CD14-positive monocyte (primary cell): ENCODE measurements around the gene HCST. TPM values are rescaled to one million over a fixed set of nuclear protein-coding genes. Genes with fewer than 3 reads are reported as not detected.

ENCODE experiments used
- DNase-seq, 3 donors: peaks; one replicate each; pipeline ENCODE4 v3.0.0-alpha.2; 2011 to 2022
- H2AFZ ChIP-seq: 2 replicates; pipeline ENCODE4 v1.6.0; 2012; ENCODE audit warnings: mild to moderate bottlenecking, low read depth, low read length, inconsistent platforms; ENCODE audit not compliant: insufficient read depth, poor library complexity, severe bottlenecking
- H3K27ac ChIP-seq, 2 donors: 1 replicate in 1 of 2; 2 replicates in 1 of 2; pipeline ENCODE4 v1.5.1; 2012 to 2013; ENCODE audit warnings: low read length in 2 of 2, control low read depth in 1 of 2, inconsistent platforms in 1 of 2, low read depth in 1 of 2, mild to moderate bottlenecking in 1 of 2
- H3K27me3 ChIP-seq, 2 donors: one replicate each; pipeline versions ENCODE4 v1.6.0 to v1.6.1; 2011 to 2013; ENCODE audit warnings: low read length in 2 of 2; ENCODE audit not compliant: control insufficient read depth in 2 of 2, insufficient read depth in 2 of 2
- H3K36me3 ChIP-seq, 2 donors: replicated peaks in 1 of 2; 1 replicate in 1 of 2; 2 replicates in 1 of 2; pipeline versions ENCODE4 v1.5.1 to v1.6.1; 2012 to 2013; ENCODE audit warnings: low read length in 2 of 2, control low read depth in 1 of 2, inconsistent platforms in 1 of 2, mild to moderate bottlenecking in 1 of 2; ENCODE audit not compliant: insufficient read depth in 2 of 2, control insufficient read depth in 1 of 2
- H3K4me1 ChIP-seq, 2 donors: 1 replicate in 1 of 2; 2 replicates in 1 of 2; pipeline versions ENCODE4 v1.5.1 to v1.6.1; 2012 to 2013; ENCODE audit warnings: low read length in 2 of 2, control low read depth in 1 of 2, inconsistent platforms in 1 of 2, mild to moderate bottlenecking in 1 of 2, moderate library complexity in 1 of 2; ENCODE audit not compliant: insufficient read depth in 2 of 2, control insufficient read depth in 1 of 2
- H3K4me2 ChIP-seq: replicated peaks from 2 replicates; pipeline ENCODE3; 2012; ENCODE audit warnings: low read length, moderate library complexity, mild to moderate bottlenecking; ENCODE audit not compliant: poor library complexity, severe bottlenecking; ENCODE audit errors: extremely low read depth
- H3K4me3 ChIP-seq, 3 experiments: fragments of 200-600 bp in 1 of 3; sonication (generic) in 1 of 3; replicated peaks in 1 of 3; 1 replicate in 2 of 3; 2 replicates in 1 of 3; pipeline ENCODE4 v1.5.1; 2011 to 2013; ENCODE audit warnings: low read length in 3 of 3, mild to moderate bottlenecking in 3 of 3, control low read depth in 2 of 3, low read depth in 2 of 3, inconsistent platforms in 1 of 3, moderate library complexity in 1 of 3
- H3K79me2 ChIP-seq: 2 replicates; pipeline ENCODE4 v1.6.0; 2012; ENCODE audit warnings: mild to moderate bottlenecking, control low read depth, inconsistent platforms, low read length, moderate library complexity; ENCODE audit not compliant: insufficient read depth
- H3K9ac ChIP-seq: 2 replicates; pipeline ENCODE4 v1.6.0; 2017; ENCODE audit warnings: low read length, mild to moderate bottlenecking; ENCODE audit not compliant: insufficient read depth, poor library complexity, severe bottlenecking
- H3K9me3 ChIP-seq, 2 donors: replicated peaks in 1 of 2; 1 replicate in 1 of 2; 2 replicates in 1 of 2; pipeline versions ENCODE4 v1.5.1 to v1.6.1; 2012 to 2013; ENCODE audit warnings: low read length in 2 of 2, control low read depth in 1 of 2; ENCODE audit not compliant: control insufficient read depth in 1 of 2, insufficient read depth in 1 of 2
- H4K20me1 ChIP-seq: 2 replicates; pipeline ENCODE4 v1.6.0; 2012; ENCODE audit warnings: mild to moderate bottlenecking, low read length, control low read depth, moderate library complexity; ENCODE audit not compliant: insufficient read depth
- H3K27ac Mint-ChIP-seq, 7 donors: one replicate each; pipeline ENCODE4 v1.8.0; 2020; ENCODE audit warnings: mild to moderate bottlenecking in 7 of 7, mixed read lengths in 7 of 7, moderate library complexity in 6 of 7, inconsistent platforms in 2 of 7
- H3K27me3 Mint-ChIP-seq, 3 donors: one replicate each; pipeline ENCODE4 v1.8.0; 2021 to 2022; ENCODE audit warnings: low read depth in 3 of 3, mild to moderate bottlenecking in 3 of 3, mixed read lengths in 3 of 3, moderate library complexity in 3 of 3, inconsistent platforms in 1 of 3
- H3K36me3 Mint-ChIP-seq, 2 donors: one replicate each; pipeline ENCODE4 v1.8.0; 2020; ENCODE audit warnings: mixed read lengths in 2 of 2, inconsistent platforms in 1 of 2, mild to moderate bottlenecking in 1 of 2
- H3K4me1 Mint-ChIP-seq: one replicate; pipeline ENCODE4 v1.8.0; 2020; ENCODE audit warnings: mild to moderate bottlenecking, mixed read lengths
- H3K4me3 Mint-ChIP-seq, 2 donors: one replicate each; pipeline ENCODE4 v1.8.0; 2020; ENCODE audit warnings: mild to moderate bottlenecking in 2 of 2, mixed read lengths in 2 of 2, moderate library complexity in 1 of 2
- H3K9me3 Mint-ChIP-seq, 7 donors: one replicate each; pipeline ENCODE4 v1.8.0; 2020 to 2022; ENCODE audit warnings: mixed read lengths in 7 of 7, mild to moderate bottlenecking in 6 of 7, moderate library complexity in 6 of 7, inconsistent platforms in 2 of 7
- WGBS: methylation state at CpG from one replicate; pipeline ENCODE4 v1.1.5; 2013; ENCODE audit warnings: missing lambda C conversion rate; ENCODE audit not compliant: insufficient coverage; 5-methylcytosine and 5-hydroxymethylcytosine counted together
- intact Hi-C, 2 donors: fragments of 100-400 bp; cut with micrococcal nuclease; formaldehyde crosslinking; loops; one replicate each; pipeline versions ENCODE4 v1.15.0 to v1.15.1; 2023
- polyA plus RNA-seq, 3 donors: library from polyadenylated mRNA; depleted of rRNA in 1 of 3; unstranded in 2 of 3; stranded (reverse) in 1 of 3; fragments of 300-500 nt in 2 of 3; fragments of >200 nt in 1 of 3; fragmentation: Illumina TruSeq in 2 of 3; gene quantifications; 1 replicate in 2 of 3; 2 replicates in 1 of 3; pipeline ENCODE4 v1.2.3, GENCODE V29; 2012 to 2021
- TF ChIP-seq, protein P1 (sequence below): fragments of 200-600 bp; IDR thresholded peaks from one replicate; pipeline ENCODE4 v1.8.0; 2022; ENCODE audit warnings: antibody characterized with exemption, mild to moderate bottlenecking

The HCST gene
- polyA plus RNA-seq, 3 donors: 264 to 829 (median 594) TPM

DNA sequence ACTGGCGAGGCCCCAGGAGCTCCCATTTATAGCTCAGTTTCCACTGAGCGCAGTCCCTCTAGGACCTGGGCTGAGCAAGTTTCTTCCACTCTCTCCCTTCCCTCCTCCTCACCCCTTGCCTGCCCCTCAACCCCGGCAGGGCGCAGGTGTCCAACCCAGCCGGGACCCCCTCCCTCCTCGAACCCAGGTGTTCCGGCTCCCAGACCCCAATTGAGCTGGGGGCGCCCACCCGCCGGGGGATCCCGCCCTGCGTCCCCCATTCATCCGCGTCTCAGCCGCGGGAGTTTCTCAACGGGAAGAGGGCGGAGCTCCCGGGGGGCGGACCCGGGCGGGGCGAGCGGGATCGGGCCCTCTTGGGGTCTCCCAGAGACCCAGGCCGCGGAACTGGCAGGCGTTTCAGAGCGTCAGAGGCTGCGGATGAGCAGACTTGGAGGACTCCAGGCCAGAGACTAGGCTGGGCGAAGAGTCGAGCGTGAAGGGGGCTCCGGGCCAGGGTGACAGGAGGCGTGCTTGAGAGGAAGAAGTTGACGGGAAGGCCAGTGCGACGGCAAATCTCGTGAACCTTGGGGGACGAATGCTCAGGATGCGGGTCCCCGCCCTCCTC, 45.7 kb upstream of the HCST start, which contains the start of gene KIRREL2:
TSS of gene KIRREL2 (plus strand) at position 366 of the 604 bp plus-strand sequence. CDS start at position 575, 209 bp downstream.
- Mint-ChIP-seq H3K27ac (no peak within 1 kb of the TSS), H3K9me3 (peaks cover 0 to 24% (median 6%) of the 10 kb centered on the region in 7 donors)
- peak within 1 kb of the TSS; percentile 57 for H3K9ac ChIP-seq

DNA sequence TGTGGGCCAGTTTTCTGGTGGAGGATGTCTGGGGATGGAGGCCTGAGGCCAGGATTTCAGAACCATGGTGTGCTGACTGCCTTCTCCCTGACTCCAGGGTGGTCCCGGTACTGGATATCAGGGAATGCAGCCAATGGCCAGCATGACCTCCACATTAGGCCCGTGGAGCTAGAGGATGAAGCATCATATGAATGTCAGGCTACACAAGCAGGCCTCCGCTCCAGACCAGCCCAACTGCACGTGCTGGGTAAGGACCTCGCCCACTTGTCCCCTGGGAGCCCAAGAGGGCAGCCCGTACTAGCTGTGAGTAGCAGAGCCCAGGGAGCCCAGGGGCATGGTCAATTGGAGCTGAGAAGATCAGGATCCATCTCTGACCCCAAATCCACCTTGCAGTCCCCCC, 44.0 kb upstream of the HCST start:
- Mint-ChIP-seq H3K4me3 (peak overlapping the region in 1 of 2 donors; percentile 49), H3K27ac (no peak overlapping the region), H3K27me3 (peaks cover 83 to 99% (median 83%) of the 10 kb centered on the region in 3 donors)

More for the DNA sequence above, 45.7 kb upstream of the HCST start, which contains the start of gene KIRREL2:
- under 1% methylated on average over 42 of the region's 42 CpGs for WGBS
- no peaks in the 10 kb centered on the region for H3K79me2 ChIP-seq
- H3K4me3 ChIP-seq: peak within 1 kb of the TSS; percentile 36 to 74 (median 37)
- no peaks in the 10 kb centered on the region for H4K20me1 ChIP-seq
- no peak for DNase-seq
- H3K27me3 ChIP-seq: peaks cover 32 to 77% of the 10 kb centered on the region in 2 donors
- TF ChIP-seq, protein P1, sequence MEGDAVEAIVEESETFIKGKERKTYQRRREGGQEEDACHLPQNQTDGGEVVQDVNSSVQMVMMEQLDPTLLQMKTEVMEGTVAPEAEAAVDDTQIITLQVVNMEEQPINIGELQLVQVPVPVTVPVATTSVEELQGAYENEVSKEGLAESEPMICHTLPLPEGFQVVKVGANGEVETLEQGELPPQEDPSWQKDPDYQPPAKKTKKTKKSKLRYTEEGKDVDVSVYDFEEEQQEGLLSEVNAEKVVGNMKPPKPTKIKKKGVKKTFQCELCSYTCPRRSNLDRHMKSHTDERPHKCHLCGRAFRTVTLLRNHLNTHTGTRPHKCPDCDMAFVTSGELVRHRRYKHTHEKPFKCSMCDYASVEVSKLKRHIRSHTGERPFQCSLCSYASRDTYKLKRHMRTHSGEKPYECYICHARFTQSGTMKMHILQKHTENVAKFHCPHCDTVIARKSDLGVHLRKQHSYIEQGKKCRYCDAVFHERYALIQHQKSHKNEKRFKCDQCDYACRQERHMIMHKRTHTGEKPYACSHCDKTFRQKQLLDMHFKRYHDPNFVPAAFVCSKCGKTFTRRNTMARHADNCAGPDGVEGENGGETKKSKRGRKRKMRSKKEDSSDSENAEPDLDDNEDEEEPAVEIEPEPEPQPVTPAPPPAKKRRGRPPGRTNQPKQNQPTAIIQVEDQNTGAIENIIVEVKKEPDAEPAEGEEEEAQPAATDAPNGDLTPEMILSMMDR: no peak
- peaks cover 5 to 14% of the 10 kb centered on the region in 2 donors for H3K4me1 ChIP-seq
- peak within 1 kb of the TSS; percentile 82 for H3K4me2 ChIP-seq
- no peak within 1 kb of the TSS for H3K27ac ChIP-seq
- H3K4me1 Mint-ChIP-seq: peaks cover 6% of the 10 kb centered on the region
- H2AFZ ChIP-seq: peak within 1 kb of the TSS; percentile 76
- no peaks in the 10 kb centered on the region for H3K36me3 Mint-ChIP-seq
- H3K27me3 Mint-ChIP-seq: peaks cover 73 to 100% (median 83%) of the 10 kb centered on the region in 3 donors
- peaks cover 0 to 13% of the 10 kb centered on the region in 2 donors for H3K9me3 ChIP-seq
- H3K4me3 Mint-ChIP-seq: peak within 1 kb of the TSS; percentile 74 to 88
- H3K36me3 ChIP-seq: no peaks in the 10 kb centered on the region
- intact Hi-C loops: no loop called here

More for the DNA sequence above, 44.0 kb upstream of the HCST start:
- Histone ChIP-seq H3K79me2 (no peaks in the 10 kb centered on the region), H3K4me3 (no peak overlapping the region), H3K27ac (no peak overlapping the region), H3K9ac (no peak overlapping the region), H3K4me2 (no peak overlapping the region), H3K27me3 (peaks cover 32 to 84% of the 10 kb centered on the region in 2 donors), H3K4me1 (peaks cover 5 to 14% of the 10 kb centered on the region in 2 donors), H3K36me3 (no peaks in the 10 kb centered on the region), H3K9me3 (peaks cover 0 to 13% of the 10 kb centered on the region in 2 donors), H4K20me1 (no peaks in the 10 kb centered on the region), H2AFZ (no peak overlapping the region)
- no peak for DNase-seq
- Mint-ChIP-seq H3K4me1 (peaks cover 6% of the 10 kb centered on the region), H3K9me3 (peaks cover 0 to 24% (median 7%) of the 10 kb centered on the region in 7 donors), H3K36me3 (no peaks in the 10 kb centered on the region)
- TF ChIP-seq, protein P1: no peak
- intact Hi-C loops: no loop called here
- 88% methylated on average over 6 of the region's 6 CpGs for WGBS
